A673 (cell line): ENCODE results near the gene NMT1. TPM values are rescaled to one million over a fixed set of nuclear protein-coding genes. Genes with fewer than 3 reads are reported as not detected.

ENCODE experiments used
- BruUV-seq: library from RNA; stranded (reverse); fragments of 400-500 nt; replicated peaks from 2 replicates; lab custom pipeline; 2021; lab: Mats Ljungman, UMichigan
- CTCF ChIA-PET: fragments of 300-600 bp; sonication (Branson Sonifier 250); formaldehyde crosslinking; loops from one replicate; lab custom pipeline; 2022; ENCODE audit warnings: antibody characterized with exemption; lab: Charles Lee
- POLR2A ChIA-PET: fragments of 300-600 bp; sonication (Branson Sonifier 250); formaldehyde crosslinking; loops from one replicate; lab custom pipeline; 2022; ENCODE audit warnings: antibody characterized with exemption; ENCODE audit not compliant: low non-redundant PET; lab: Charles Lee
- DNase-seq: peaks from one replicate; pipeline ENCODE4 v3.0.0-alpha.2; 2015; ENCODE audit warnings: low spot score
- H3K27ac ChIP-seq: fragments of 200-600 bp; sonication (generic); 2 replicates; pipeline ENCODE4 v1.5.1; 2016; ENCODE audit warnings: mixed run types, low read depth, mild to moderate bottlenecking, mixed read lengths, antibody characterized with exemption, low read length; ENCODE audit not compliant: poor library complexity, severe bottlenecking
- H3K27me3 ChIP-seq: fragments of 200-600 bp; sonication (generic); replicated peaks from 2 replicates; pipeline ENCODE4 v1.6.1; 2017; ENCODE audit warnings: mixed run types, low read depth, mild to moderate bottlenecking, mixed read lengths, antibody characterized with exemption, low read length; ENCODE audit not compliant: insufficient read depth, poor library complexity
- H3K36me3 ChIP-seq: fragments of 200-600 bp; sonication (generic); 2 replicates; pipeline ENCODE4 v1.6.1; 2016; ENCODE audit warnings: mixed run types, mild to moderate bottlenecking, mixed read lengths, antibody characterized with exemption, low read length; ENCODE audit not compliant: insufficient read depth, poor library complexity, severe bottlenecking
- H3K4me1 ChIP-seq: fragments of 200-600 bp; sonication (generic); 2 replicates; pipeline ENCODE4 v1.6.1; 2017; ENCODE audit warnings: mixed run types, mild to moderate bottlenecking, mixed read lengths, antibody characterized with exemption, low read length; ENCODE audit not compliant: insufficient read depth, poor library complexity, severe bottlenecking
- H3K4me3 ChIP-seq: fragments of 200-600 bp; sonication (generic); 2 replicates; pipeline ENCODE4 v1.5.1; 2016; ENCODE audit warnings: low read depth, mixed run types, mild to moderate bottlenecking, mixed read lengths, low read length; ENCODE audit not compliant: poor library complexity, severe bottlenecking
- H3K9me3 ChIP-seq: fragments of 200-600 bp; sonication (generic); 2 replicates; pipeline ENCODE4 v1.6.1; 2016; ENCODE audit warnings: mixed run types, low read depth, mild to moderate bottlenecking, mixed read lengths, antibody characterized with exemption, low read length; ENCODE audit not compliant: poor library complexity, severe bottlenecking
- EZH2 ChIP-seq: fragments of 200-600 bp; sonication (generic); IDR thresholded peaks from 2 replicates; pipeline ENCODE4 v1.6.1; 2017; ENCODE audit warnings: borderline replicate concordance, low read depth, mild to moderate bottlenecking, mixed read lengths, antibody characterized with exemption, low read length; ENCODE audit not compliant: poor library complexity, severe bottlenecking
- intact Hi-C: fragments of 100-400 bp; cut with micrococcal nuclease; formaldehyde crosslinking; loops from one replicate; pipeline ENCODE4 v1.10.0; 2022; ENCODE audit not compliant: unreplicated experiment
- total RNA-seq: library from RNA; stranded (reverse); gene quantifications from 2 replicates; pipeline ENCODE4 v1.2.3, GENCODE V29; 2021
- TF ChIP-seq, protein P1 (sequence below): fragments of 300-800, 200-600 bp; sonication (generic); conservative IDR thresholded peaks from 2 replicates; pipeline ENCODE4 v1.5.1; 2017; ENCODE audit warnings: low read depth, mild to moderate bottlenecking, antibody characterized with exemption, low read length, moderate library complexity, mixed read lengths

NMT1 gene
- total RNA-seq, 1 experiment from 2014 or later, result 108 TPM

- BruUV-seq, result no TSS peak
- H3K4me3 ChIP-seq, result no peak overlapping the region
- TF ChIP-seq EZH2, result no peak
- TF ChIP-seq, protein P1, sequence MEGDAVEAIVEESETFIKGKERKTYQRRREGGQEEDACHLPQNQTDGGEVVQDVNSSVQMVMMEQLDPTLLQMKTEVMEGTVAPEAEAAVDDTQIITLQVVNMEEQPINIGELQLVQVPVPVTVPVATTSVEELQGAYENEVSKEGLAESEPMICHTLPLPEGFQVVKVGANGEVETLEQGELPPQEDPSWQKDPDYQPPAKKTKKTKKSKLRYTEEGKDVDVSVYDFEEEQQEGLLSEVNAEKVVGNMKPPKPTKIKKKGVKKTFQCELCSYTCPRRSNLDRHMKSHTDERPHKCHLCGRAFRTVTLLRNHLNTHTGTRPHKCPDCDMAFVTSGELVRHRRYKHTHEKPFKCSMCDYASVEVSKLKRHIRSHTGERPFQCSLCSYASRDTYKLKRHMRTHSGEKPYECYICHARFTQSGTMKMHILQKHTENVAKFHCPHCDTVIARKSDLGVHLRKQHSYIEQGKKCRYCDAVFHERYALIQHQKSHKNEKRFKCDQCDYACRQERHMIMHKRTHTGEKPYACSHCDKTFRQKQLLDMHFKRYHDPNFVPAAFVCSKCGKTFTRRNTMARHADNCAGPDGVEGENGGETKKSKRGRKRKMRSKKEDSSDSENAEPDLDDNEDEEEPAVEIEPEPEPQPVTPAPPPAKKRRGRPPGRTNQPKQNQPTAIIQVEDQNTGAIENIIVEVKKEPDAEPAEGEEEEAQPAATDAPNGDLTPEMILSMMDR, result no peak
- POLR2A ChIA-PET, result no interaction called here
- H3K9me3 ChIP-seq, result no peaks in the 10 kb centered on the region
- intact Hi-C loops, result no loop called here
- no peak for DNase-seq
- CTCF ChIA-PET, result no interaction called here
- no peaks in the 10 kb centered on the region for H3K4me1 ChIP-seq
- H3K36me3 ChIP-seq, result no peaks in the 10 kb centered on the region
- no peak overlapping the region for H3K27ac ChIP-seq
- H3K27me3 ChIP-seq, result no peaks in the 10 kb centered on the region
These were observed 66.6 kb downstream of the NMT1 start for GRCh38 chr17:45127548-45128300.

DNA sequence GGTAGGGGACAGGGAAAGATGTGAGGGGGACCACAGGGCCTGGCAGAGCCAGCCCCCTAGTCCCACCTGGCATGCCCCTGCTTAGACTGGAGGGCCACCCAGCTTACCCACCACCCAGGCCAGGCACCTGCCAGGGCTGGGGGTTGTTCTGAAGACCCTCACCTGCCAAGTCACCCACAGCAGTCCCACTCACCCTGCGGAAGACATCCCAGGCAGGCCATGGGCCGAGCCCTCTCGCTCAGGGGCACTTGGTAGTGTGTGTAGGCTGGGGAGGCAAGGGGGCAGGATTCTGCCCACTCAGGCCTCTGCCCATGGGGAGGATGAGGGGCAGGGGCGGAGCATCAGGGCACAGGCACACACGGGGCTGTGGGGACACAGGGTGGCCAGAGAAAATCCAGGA lies 67.2 kb downstream of the NMT1 start:
- intact Hi-C loops, result no loop called here
- ChIA-PET CTCF (no interaction called here), POLR2A (no interaction called here)
- Histone ChIP-seq H3K27ac (no peak overlapping the region), H3K9me3 (no peaks in the 10 kb centered on the region), H3K4me1 (no peaks in the 10 kb centered on the region), H3K27me3 (no peaks in the 10 kb centered on the region), H3K36me3 (no peaks in the 10 kb centered on the region), H3K4me3 (no peak overlapping the region)
- no peak for DNase-seq
- BruUV-seq, result no TSS peak
- no peak for TF ChIP-seq EZH2
- TF ChIP-seq, protein P1, result no peak

DNA sequence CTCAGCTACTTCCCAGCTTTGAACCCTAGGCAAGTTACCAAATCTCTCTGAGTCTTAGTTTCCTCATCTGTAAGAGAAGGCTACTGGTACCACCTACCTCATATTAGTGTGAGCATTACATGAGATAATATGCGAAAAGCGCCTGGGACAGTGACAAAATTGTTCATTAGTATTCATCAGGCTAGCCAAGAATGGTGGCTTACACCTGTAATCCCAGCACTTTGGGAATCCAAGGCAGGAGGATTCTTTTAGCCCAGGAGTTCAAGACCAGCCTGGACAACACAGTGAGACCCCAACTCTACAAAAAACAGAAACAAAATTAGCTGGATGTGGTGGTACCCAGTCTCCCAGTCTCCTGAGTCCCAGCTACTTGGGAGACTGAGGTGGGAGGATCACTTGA lies 67.9 kb downstream of the NMT1 start:
- intact Hi-C loops, result no loop called here
- BruUV-seq, result no TSS peak
- H3K9me3 ChIP-seq, result no peaks in the 10 kb centered on the region
- no peak for DNase-seq
- H3K27me3 ChIP-seq, result no peaks in the 10 kb centered on the region
- H3K4me3 ChIP-seq, result no peak overlapping the region
- H3K36me3 ChIP-seq, result no peaks in the 10 kb centered on the region
- H3K4me1 ChIP-seq, result no peaks in the 10 kb centered on the region
- ChIA-PET CTCF (no interaction called here), POLR2A (no interaction called here)
- H3K27ac ChIP-seq, result no peak overlapping the region
- no peak for TF ChIP-seq EZH2
- TF ChIP-seq, protein P1, result no peak
